HG03354 (cell line): Measurements from ENCODE around the gene EIF4A3.

Source experiments
- ATAC-seq: cut with Tn5 transposase; IDR thresholded peaks from one replicate; pipeline ENCODE4 v1.9.1; 2021; ENCODE audit warnings: mild to moderate bottlenecking; ENCODE audit not compliant: unreplicated experiment, poor library complexity, severe bottlenecking

EIF4A3 gene

GRCh38 chr17:80116921-80117380 lies 30.0 kb downstream of the EIF4A3 start:
- ATAC-seq: no peak

GRCh38 chr17:80116276-80116920 lies 30.5 kb downstream of the EIF4A3 start:
- ATAC-seq: no peak

GRCh38 chr17:80115159-80115558 lies 31.8 kb downstream of the EIF4A3 start:
- no peak for ATAC-seq

GRCh38 chr17:80114758-80115157 lies 32.2 kb downstream of the EIF4A3 start:
- ATAC-seq: no peak

- no peak for ATAC-seq
These were observed 33.9 kb downstream of the EIF4A3 start for GRCh38 chr17:80113033-80113484.

- ATAC-seq: no peak
These were observed 34.4 kb downstream of the EIF4A3 start for GRCh38 chr17:80112471-80113032.

- no peak for ATAC-seq
These were observed 35.0 kb downstream of the EIF4A3 start for GRCh38 chr17:80111702-80112470.

- ATAC-seq: no peak
These were observed 35.8 kb downstream of the EIF4A3 start for GRCh38 chr17:80110927-80111701.

GRCh38 chr17:80110447-80110812 lies 36.5 kb downstream of the EIF4A3 start:
- no peak for ATAC-seq

GRCh38 chr17:80109713-80110446 lies 37.0 kb downstream of the EIF4A3 start:
- ATAC-seq: no peak

- ATAC-seq: no peak
These were observed 37.8 kb downstream of the EIF4A3 start for GRCh38 chr17:80109066-80109660.

- no peak for ATAC-seq
These were observed 38.6 kb downstream of the EIF4A3 start for GRCh38 chr17:80108036-80108971.

- no peak for ATAC-seq
These were observed 39.5 kb downstream of the EIF4A3 start for GRCh38 chr17:80107231-80108021.

- ATAC-seq: no peak
These were observed 40.2 kb downstream of the EIF4A3 start for GRCh38 chr17:80106751-80107150.

- no peak for ATAC-seq
These were observed 40.8 kb downstream of the EIF4A3 start for GRCh38 chr17:80106176-80106575.

- no peak for ATAC-seq
These were observed 41.2 kb downstream of the EIF4A3 start for GRCh38 chr17:80105762-80106161.

GRCh38 chr17:80104956-80105375 lies 42.0 kb downstream of the EIF4A3 start:
- no peak for ATAC-seq
